ENCODE measurements around the gene TP53BP1.

Gene TP53BP1

DNA sequence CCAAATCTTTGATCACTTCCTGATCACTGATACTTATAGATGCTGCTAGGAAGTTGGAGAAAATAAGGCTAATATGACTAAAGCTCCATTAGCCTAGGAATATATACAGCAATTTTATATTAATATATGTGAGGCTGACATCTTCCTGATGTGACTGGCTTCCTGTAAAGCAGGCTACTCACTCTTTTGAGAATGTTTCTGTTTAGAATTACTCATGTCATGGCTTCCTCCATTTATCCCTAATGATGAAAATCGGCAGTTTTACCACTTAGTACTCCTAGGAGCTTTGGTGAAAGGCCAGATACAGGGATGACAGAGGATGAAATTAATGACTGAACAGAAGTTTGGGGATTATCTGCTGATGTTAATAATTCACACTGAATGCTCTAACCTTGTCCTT, 20.6 kb upstream of the TP53BP1 start:
- no peak overlapping the region for H2AFZ ChIP-seq (ENCODE audit: low read depth)
- H3K36me3 ChIP-seq (ENCODE audit: insufficient read depth) = no peaks in the 10 kb centered on the region
- 0 out of 2 replicates have a peak, but pooled peaks cover 3% of the 10 kb centered on the region for H3K27me3 ChIP-seq (ENCODE audit: insufficient read depth, low read depth)
- no peak overlapping the region for H3K4me2 ChIP-seq
- no peak overlapping the region for H3K9ac ChIP-seq
- H3K4me1 ChIP-seq (ENCODE audit: low read depth, poor library complexity, severe bottlenecking) = peaks cover 26% of the 10 kb centered on the region
- no peaks in the 10 kb centered on the region for H4K20me1 ChIP-seq (ENCODE audit: insufficient read depth)
- H3K4me3 ChIP-seq (IDR thresholded peaks at IDR 0.05; ENCODE audit: insufficient read depth, low read depth, low read length) = no peak overlapping the region
- H3K27ac ChIP-seq = no peak overlapping the region
- TF ChIP-seq, protein P1, sequence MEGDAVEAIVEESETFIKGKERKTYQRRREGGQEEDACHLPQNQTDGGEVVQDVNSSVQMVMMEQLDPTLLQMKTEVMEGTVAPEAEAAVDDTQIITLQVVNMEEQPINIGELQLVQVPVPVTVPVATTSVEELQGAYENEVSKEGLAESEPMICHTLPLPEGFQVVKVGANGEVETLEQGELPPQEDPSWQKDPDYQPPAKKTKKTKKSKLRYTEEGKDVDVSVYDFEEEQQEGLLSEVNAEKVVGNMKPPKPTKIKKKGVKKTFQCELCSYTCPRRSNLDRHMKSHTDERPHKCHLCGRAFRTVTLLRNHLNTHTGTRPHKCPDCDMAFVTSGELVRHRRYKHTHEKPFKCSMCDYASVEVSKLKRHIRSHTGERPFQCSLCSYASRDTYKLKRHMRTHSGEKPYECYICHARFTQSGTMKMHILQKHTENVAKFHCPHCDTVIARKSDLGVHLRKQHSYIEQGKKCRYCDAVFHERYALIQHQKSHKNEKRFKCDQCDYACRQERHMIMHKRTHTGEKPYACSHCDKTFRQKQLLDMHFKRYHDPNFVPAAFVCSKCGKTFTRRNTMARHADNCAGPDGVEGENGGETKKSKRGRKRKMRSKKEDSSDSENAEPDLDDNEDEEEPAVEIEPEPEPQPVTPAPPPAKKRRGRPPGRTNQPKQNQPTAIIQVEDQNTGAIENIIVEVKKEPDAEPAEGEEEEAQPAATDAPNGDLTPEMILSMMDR (conservative IDR thresholded peaks at IDR 0.05; ENCODE audit: low read depth, low read length) = no peak
- no peaks in the 10 kb centered on the region for H3K79me2 ChIP-seq (ENCODE audit: insufficient read depth, low read depth)

DNA sequence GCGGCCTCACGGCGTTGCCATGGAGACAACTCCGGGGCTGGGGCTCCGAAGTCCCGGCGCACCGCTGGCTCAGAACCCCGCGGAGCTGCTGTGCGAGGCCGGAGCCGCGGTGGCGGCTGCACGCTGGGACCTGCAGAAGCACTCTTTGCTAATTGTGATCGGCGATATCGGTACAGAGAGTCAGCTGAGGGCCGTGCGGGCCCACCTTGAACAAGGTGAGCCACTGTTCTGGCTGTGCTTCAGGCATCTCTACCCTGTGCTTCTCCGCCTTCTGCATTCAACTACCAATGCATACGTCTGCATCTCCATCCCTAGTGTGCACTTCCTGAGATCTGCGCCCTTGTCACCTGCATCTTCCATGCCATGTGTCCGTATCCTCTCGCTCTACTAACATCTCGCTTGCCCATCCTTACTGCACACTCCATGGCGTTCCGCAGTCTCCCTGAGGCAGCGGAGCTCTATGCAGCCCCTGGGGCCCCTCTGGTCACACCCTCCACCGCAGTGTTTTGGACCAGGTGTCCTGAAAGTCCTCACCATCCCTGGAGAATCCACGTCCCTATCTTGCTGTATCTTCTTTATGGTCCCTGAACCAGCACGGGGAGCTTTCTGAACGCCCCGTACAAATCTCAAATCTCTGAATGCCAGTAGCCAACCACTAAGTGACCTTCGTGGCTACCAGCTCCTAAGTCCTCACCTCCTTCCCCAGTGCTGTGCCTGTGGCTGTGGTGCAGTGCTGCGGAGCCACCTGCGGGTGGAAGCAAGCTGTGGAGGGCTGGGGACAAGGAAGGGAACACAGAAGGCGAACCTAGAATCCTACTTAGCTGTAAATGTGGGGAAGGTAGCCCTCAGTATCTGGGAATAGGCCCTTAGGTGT, 18.3 kb upstream of the TP53BP1 start:
- TF ChIP-seq, protein P1 (conservative IDR thresholded peaks at IDR 0.05; ENCODE audit: low read depth, low read length) = 0 out of 2 replicates have a peak, but pooled peaks have one; percentile 30
- Histone ChIP-seq H3K79me2 (ENCODE audit: insufficient read depth, low read depth) (no peaks in the 10 kb centered on the region), H2AFZ (ENCODE audit: low read depth) (peak overlapping the region; percentile 77), H3K4me2 (peak overlapping the region; percentile 68), H3K27ac (no peak overlapping the region), H3K9ac (no peak overlapping the region), H3K4me1 (ENCODE audit: low read depth, poor library complexity, severe bottlenecking) (peaks cover 26% of the 10 kb centered on the region), H3K27me3 (ENCODE audit: insufficient read depth, low read depth) (0 out of 2 replicates have a peak, but pooled peaks cover 3% of the 10 kb centered on the region), H3K4me3 (IDR thresholded peaks at IDR 0.05; ENCODE audit: insufficient read depth, low read depth, low read length) (peak overlapping the region; percentile 8), H4K20me1 (ENCODE audit: insufficient read depth) (no peaks in the 10 kb centered on the region), H3K36me3 (ENCODE audit: insufficient read depth) (no peaks in the 10 kb centered on the region)

DNA sequence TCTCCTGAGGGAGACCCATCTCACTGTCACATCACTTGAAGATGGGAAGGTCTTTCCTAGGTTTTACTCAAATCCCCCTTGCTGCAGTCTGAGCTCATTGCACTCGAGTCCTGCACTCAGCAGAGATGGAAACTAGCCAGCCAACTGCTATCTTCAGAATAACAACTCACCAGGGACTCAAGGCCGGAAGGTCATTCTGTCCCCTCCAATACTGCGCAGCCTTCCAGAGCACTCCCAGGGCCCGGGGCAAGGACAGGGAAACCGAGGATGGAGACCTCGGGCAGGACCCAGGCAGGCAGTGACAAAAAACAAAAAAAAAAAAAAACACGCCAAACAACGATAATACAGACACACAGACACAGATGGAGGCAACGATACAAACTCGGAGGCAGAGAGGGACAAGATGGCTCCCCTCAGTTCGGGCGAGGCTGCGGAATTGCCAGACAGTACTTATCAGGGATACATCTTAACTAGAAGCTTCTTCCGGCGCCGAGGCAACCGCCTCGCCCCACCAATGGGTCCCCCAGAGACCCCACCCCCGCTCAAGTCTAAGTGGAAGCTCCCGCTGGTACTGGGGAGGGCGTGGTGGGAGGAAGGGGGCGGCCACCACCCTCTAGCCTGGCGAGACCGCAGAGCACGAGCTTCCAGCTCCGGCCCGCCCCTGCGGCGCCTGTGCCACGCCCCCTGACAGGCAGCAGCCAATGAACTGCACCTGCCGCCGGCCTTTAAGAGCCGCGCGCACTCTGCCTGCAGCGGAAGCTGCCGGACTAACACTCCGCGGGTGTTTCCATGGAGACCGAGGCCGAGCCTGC, 17.4 kb upstream of the TP53BP1 start:
- Histone ChIP-seq H3K9ac (peak overlapping the region; percentile 72), H3K4me2 (peak overlapping the region; percentile 85), H2AFZ (ENCODE audit: low read depth) (peak overlapping the region; percentile 87), H3K4me3 (IDR thresholded peaks at IDR 0.05; ENCODE audit: insufficient read depth, low read depth, low read length) (peak overlapping the region; percentile 8), H3K4me1 (ENCODE audit: low read depth, poor library complexity, severe bottlenecking) (peaks cover 26% of the 10 kb centered on the region), H3K27ac (peak overlapping the region; percentile 84), H3K36me3 (ENCODE audit: insufficient read depth) (no peaks in the 10 kb centered on the region), H3K79me2 (ENCODE audit: insufficient read depth, low read depth) (no peaks in the 10 kb centered on the region), H3K27me3 (ENCODE audit: insufficient read depth, low read depth) (0 out of 2 replicates have a peak, but pooled peaks cover 3% of the 10 kb centered on the region), H4K20me1 (ENCODE audit: insufficient read depth) (no peaks in the 10 kb centered on the region)
- TF ChIP-seq, protein P1 (conservative IDR thresholded peaks at IDR 0.05; ENCODE audit: low read depth, low read length) = no peak

DNA sequence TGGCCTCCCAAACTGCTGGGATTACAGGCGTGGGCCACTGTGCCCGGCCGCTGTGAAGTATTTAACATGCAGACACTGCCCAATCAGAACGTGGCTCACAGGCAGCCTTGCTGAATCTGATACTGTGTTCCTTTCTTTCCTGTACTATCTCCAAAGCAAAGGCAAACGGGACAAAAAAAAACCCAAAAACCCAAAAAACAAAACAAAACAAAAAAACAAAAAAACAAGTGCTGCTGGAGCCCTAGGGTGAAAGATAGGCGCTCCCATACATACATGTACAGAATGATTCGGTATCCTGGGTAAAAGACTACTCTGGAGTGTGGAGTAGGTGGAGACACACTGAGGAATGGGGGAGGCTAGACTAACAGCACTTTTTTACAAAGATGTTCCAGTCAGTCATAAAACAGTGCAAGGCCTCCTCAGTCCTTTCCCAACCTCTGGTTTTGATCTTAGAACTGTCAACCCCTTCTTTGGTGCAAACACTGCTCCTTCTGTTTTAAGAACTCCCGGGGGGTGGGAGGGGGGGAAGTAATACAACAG, 16.8 kb upstream of the TP53BP1 start:
- H3K9ac ChIP-seq = peak overlapping the region; percentile 72; the same call in 1 of the 2 replicates
- H3K27me3 ChIP-seq (ENCODE audit: insufficient read depth, low read depth) = 0 out of 2 replicates have a peak, but pooled peaks cover 3% of the 10 kb centered on the region
- no peaks in the 10 kb centered on the region for H3K79me2 ChIP-seq (ENCODE audit: insufficient read depth, low read depth)
- TF ChIP-seq, protein P1 (conservative IDR thresholded peaks at IDR 0.05; ENCODE audit: low read depth, low read length) = no peak
- peak overlapping the region; percentile 85 for H3K4me2 ChIP-seq
- no peaks in the 10 kb centered on the region for H3K36me3 ChIP-seq (ENCODE audit: insufficient read depth)
- H3K27ac ChIP-seq = peak overlapping the region; percentile 84
- peak overlapping the region; percentile 8 for H3K4me3 ChIP-seq (IDR thresholded peaks at IDR 0.05; ENCODE audit: insufficient read depth, low read depth, low read length)
- no peaks in the 10 kb centered on the region for H4K20me1 ChIP-seq (ENCODE audit: insufficient read depth)
- peaks cover 26% of the 10 kb centered on the region for H3K4me1 ChIP-seq (ENCODE audit: low read depth, poor library complexity, severe bottlenecking)
- peak overlapping the region; percentile 87; the same call in 1 of the 2 replicates for H2AFZ ChIP-seq (ENCODE audit: low read depth)
